WTC11 (cell line): Measurements from ENCODE around the gene PRKN. TPM values are rescaled to one million over a fixed set of nuclear protein-coding genes. Genes with fewer than 3 reads are reported as not detected.

Source experiments
- ATAC-seq: fragments of 200-7000 bp; cut with Tn5 transposase; 2 replicates; pipeline ENCODE4 v1.10.0; 2021; ENCODE audit warnings: mild to moderate bottlenecking, moderate library complexity
- CTCF ChIA-PET: fragments of 300-600 bp; sonication (Branson Sonifier 250); formaldehyde crosslinking; loops from one replicate; lab custom pipeline; 2021; ENCODE audit warnings: antibody characterized with exemption; lab: Charles Lee
- POLR2A ChIA-PET: fragments of 350-600 bp; sonication (Branson Sonifier 250); formaldehyde crosslinking; loops from one replicate; lab custom pipeline; 2021; ENCODE audit warnings: antibody characterized with exemption; lab: Charles Lee
- DNase-seq: peaks from one replicate; pipeline ENCODE4 v3.0.0; 2021; ENCODE audit warnings: low spot score
- H3K27ac Mint-ChIP-seq: 2 replicates; pipeline ENCODE4 v1.8.0; 2021; ENCODE audit warnings: mixed read lengths
- H3K27me3 Mint-ChIP-seq: 2 replicates; pipeline ENCODE4 v1.8.0; 2021; ENCODE audit warnings: low read depth, mild to moderate bottlenecking, moderate library complexity, mixed read lengths
- H3K36me3 Mint-ChIP-seq: 2 replicates; pipeline ENCODE4 v1.8.0; 2021; ENCODE audit warnings: mixed read lengths
- H3K4me1 Mint-ChIP-seq: 2 replicates; pipeline ENCODE4 v1.8.0; 2022; ENCODE audit warnings: mixed read lengths
- H3K4me3 Mint-ChIP-seq: 2 replicates; pipeline ENCODE4 v1.8.0; 2021; ENCODE audit warnings: mild to moderate bottlenecking, moderate library complexity, mixed read lengths
- H3K9me3 Mint-ChIP-seq: 2 replicates; pipeline ENCODE4 v1.8.0; 2021; ENCODE audit warnings: mixed read lengths
- AR ChIP-seq: fragments of 250-450 bp; sonication (Bioruptor Pico); IDR thresholded peaks from 2 replicates; pipeline ENCODE4 v1.9.0; 2021; ENCODE audit warnings: mild to moderate bottlenecking
- CREM ChIP-seq: sonication (generic); formaldehyde crosslinking; IDR thresholded peaks from 2 replicates; pipeline ENCODE4 v1.8.1; 2022; ENCODE audit warnings: mild to moderate bottlenecking, missing genetic modification reagents, moderate library complexity
- E2F4 ChIP-seq: sonication (generic); formaldehyde crosslinking; IDR thresholded peaks from 2 replicates; pipeline ENCODE4 v1.8.1; 2022; ENCODE audit warnings: low read depth, mild to moderate bottlenecking, moderate library complexity, missing genetic modification reagents, borderline replicate concordance
- E2F5 ChIP-seq: sonication (generic); formaldehyde crosslinking; IDR thresholded peaks from 2 replicates; pipeline ENCODE4 v1.8.1; 2022; ENCODE audit warnings: mild to moderate bottlenecking, moderate library complexity, missing genetic modification reagents
- ESRRA ChIP-seq: sonication (generic); formaldehyde crosslinking; IDR thresholded peaks from 2 replicates; pipeline ENCODE4 v1.8.1; 2022; ENCODE audit warnings: mild to moderate bottlenecking, missing genetic modification reagents, borderline replicate concordance
- ETV6 ChIP-seq: sonication (generic); formaldehyde crosslinking; IDR thresholded peaks from 2 replicates; pipeline ENCODE4 v1.8.1; 2022; ENCODE audit warnings: mild to moderate bottlenecking, missing genetic modification reagents
- FOXK1 ChIP-seq: sonication (generic); formaldehyde crosslinking; IDR thresholded peaks from 2 replicates; pipeline ENCODE4 v1.8.0; 2022; ENCODE audit warnings: mild to moderate bottlenecking, moderate library complexity, missing genetic modification reagents
- IRF1 ChIP-seq: sonication (generic); formaldehyde crosslinking; IDR thresholded peaks from 2 replicates; pipeline ENCODE4 v1.8.0; 2023; ENCODE audit warnings: missing genetic modification reagents
- KAT7 ChIP-seq: sonication (generic); formaldehyde crosslinking; IDR thresholded peaks from 2 replicates; pipeline ENCODE4 v1.8.1; 2023; ENCODE audit warnings: missing genetic modification reagents, mild to moderate bottlenecking, borderline replicate concordance
- MAX ChIP-seq: sonication (generic); formaldehyde crosslinking; IDR thresholded peaks from 2 replicates; pipeline ENCODE4 v1.8.0; 2022; ENCODE audit warnings: mild to moderate bottlenecking, missing genetic modification reagents
- MYBL2 ChIP-seq: sonication (generic); formaldehyde crosslinking; IDR thresholded peaks from 2 replicates; pipeline ENCODE4 v1.8.1; 2023; ENCODE audit warnings: mild to moderate bottlenecking, moderate library complexity, missing genetic modification reagents
- NFYB ChIP-seq: sonication (generic); formaldehyde crosslinking; conservative IDR thresholded peaks from 2 replicates; pipeline ENCODE4 v1.8.0; 2022; ENCODE audit warnings: low read depth, missing genetic modification reagents
- NR3C1 ChIP-seq: sonication (generic); formaldehyde crosslinking; conservative IDR thresholded peaks from 2 replicates; pipeline ENCODE4 v1.8.1; 2023; ENCODE audit warnings: low read depth, mild to moderate bottlenecking, missing genetic modification reagents
- PRRX2 ChIP-seq: fragments of 250-450 bp; sonication (Bioruptor Pico); IDR thresholded peaks from 2 replicates; pipeline ENCODE4 v1.8.0; 2021; ENCODE audit warnings: mild to moderate bottlenecking
- SMAD3 ChIP-seq: sonication (generic); formaldehyde crosslinking; IDR thresholded peaks from 2 replicates; pipeline ENCODE4 v1.8.0; 2022; ENCODE audit warnings: missing genetic modification reagents, mild to moderate bottlenecking, borderline replicate concordance
- TCF7 ChIP-seq: sonication (generic); formaldehyde crosslinking; IDR thresholded peaks from 2 replicates; pipeline ENCODE4 v1.8.0; 2022; ENCODE audit warnings: mild to moderate bottlenecking, low read depth, missing genetic modification reagents, moderate library complexity
- TP53 ChIP-seq: sonication (generic); formaldehyde crosslinking; IDR thresholded peaks from 2 replicates; pipeline ENCODE4 v1.8.1; 2023; ENCODE audit warnings: mild to moderate bottlenecking, missing genetic modification reagents
- ZNF232 ChIP-seq: sonication (generic); formaldehyde crosslinking; IDR thresholded peaks from 2 replicates; pipeline ENCODE4 v1.8.0; 2022; ENCODE audit warnings: mild to moderate bottlenecking, missing genetic modification reagents
- ZNF263 ChIP-seq: sonication (generic); formaldehyde crosslinking; IDR thresholded peaks from 2 replicates; pipeline ENCODE4 v1.8.1; 2022; ENCODE audit warnings: low read depth, mild to moderate bottlenecking, moderate library complexity, missing genetic modification reagents
- ZNF281 ChIP-seq: sonication (generic); formaldehyde crosslinking; IDR thresholded peaks from 2 replicates; pipeline ENCODE4 v1.8.0; 2023; ENCODE audit warnings: mild to moderate bottlenecking, missing genetic modification reagents
- ZNF423 ChIP-seq: fragments of 250-450 bp; sonication (Bioruptor Pico); IDR thresholded peaks from 2 replicates; pipeline ENCODE4 v2.1.2; 2022; ENCODE audit warnings: mild to moderate bottlenecking, moderate library complexity
- ZNF425 ChIP-seq: fragments of 250-450 bp; sonication (Bioruptor Pico); conservative IDR thresholded peaks from 2 replicates; pipeline ENCODE4 v1.9.0; 2021; ENCODE audit warnings: mild to moderate bottlenecking
- ZNF671 ChIP-seq: fragments of 250-450 bp; sonication (Bioruptor Pico); IDR thresholded peaks from 2 replicates; pipeline ENCODE4 v1.8.0; 2021; ENCODE audit warnings: mild to moderate bottlenecking
- total RNA-seq: library from RNA; stranded (reverse); gene quantifications from 3 replicates; pipeline ENCODE4 v1.2.3, GENCODE V29; 2021

The PRKN gene
- total RNA-seq, 1 experiment from 2014 or later, result 0.59 TPM

GRCh38 chr6:161436106-161436876 lies 1291.3 kb downstream of the PRKN start:
- Mint-ChIP-seq H3K36me3 (no peaks in the 10 kb centered on the region), H3K9me3 (no peaks in the 10 kb centered on the region), H3K4me1 (peaks cover 19% of the 10 kb centered on the region), H3K4me3 (no peak overlapping the region), H3K27ac (no peak overlapping the region), H3K27me3 (peaks cover 11% of the 10 kb centered on the region)
- ChIA-PET CTCF (interaction anchor here (1.4 to 1.7 kb wide), 2 partner anchors 18 kb away, joined by 5 to 10 read pairs; no protein-coding TSS in a partner anchor), POLR2A (no interaction called here)
- DNase-seq (no peak), ATAC-seq (no peak)
- TF ChIP-seq KAT7 (CRISPR knock-in tag) (no peak), MYBL2 (CRISPR knock-in tag) (no peak), E2F5 (CRISPR knock-in tag) (no peak), TCF7 (no peak), CREM (CRISPR knock-in tag) (no peak), SMAD3 (CRISPR knock-in tag) (no peak), MAX (CRISPR knock-in tag) (no peak), ZNF423 (CRISPR knock-in tag) (no peak), ETV6 (no peak), ZNF232 (CRISPR knock-in tag) (no peak)

- H3K27ac Mint-ChIP-seq, result no peak overlapping the region
- ChIA-PET CTCF (interaction anchor here (1.5 to 1.7 kb wide), 2 partner anchors 17 to 63 kb away, joined by 3 to 10 read pairs; no protein-coding TSS in a partner anchor), POLR2A (no interaction called here)
- no peaks in the 10 kb centered on the region for H3K9me3 Mint-ChIP-seq
- ATAC-seq (no peak), DNase-seq (no peak)
- no peaks in the 10 kb centered on the region for H3K36me3 Mint-ChIP-seq
- H3K27me3 Mint-ChIP-seq, result peaks cover 5% of the 10 kb centered on the region
- no peak overlapping the region for H3K4me3 Mint-ChIP-seq
- H3K4me1 Mint-ChIP-seq, result peaks cover 19% of the 10 kb centered on the region
- no peak for TF ChIP-seq FOXK1
- TF ChIP-seq TP53, result no peak
- no peak for TF ChIP-seq PRRX2 (CRISPR knock-in tag)
- TF ChIP-seq ZNF425 (CRISPR knock-in tag), result no peak
- no peak for TF ChIP-seq AR (CRISPR knock-in tag)
- TF ChIP-seq NR3C1, result no peak
- no peak for TF ChIP-seq IRF1
- TF ChIP-seq E2F4, result no peak
- no peak for TF ChIP-seq ZNF281 (CRISPR knock-in tag)
- TF ChIP-seq NFYB (CRISPR knock-in tag), result no peak
- no peak for TF ChIP-seq ZNF423 (CRISPR knock-in tag)
- no peak for TF ChIP-seq TCF7
- no peak for TF ChIP-seq ZNF263 (CRISPR knock-in tag)
- no peak for TF ChIP-seq ESRRA (CRISPR knock-in tag)
- no peak for TF ChIP-seq E2F5 (CRISPR knock-in tag)
- no peak for TF ChIP-seq ZNF671 (CRISPR knock-in tag)
These were observed 1291.9 kb downstream of the PRKN start for GRCh38 chr6:161435748-161436070.
